IMR-90 (cell line): ENCODE data around the gene CFAP97D2.

ENCODE experiments used
- NFE2L2 ChIP-seq: fragments of 150-350 bp; IDR thresholded peaks from 2 replicates; pipeline ENCODE4 v1.6.1; 2016; ENCODE audit warnings: low read depth, mild to moderate bottlenecking, low read length
- POLR2A ChIP-seq: IDR thresholded peaks from 2 replicates; pipeline ENCODE4 v1.6.1; 2012; ENCODE audit warnings: mild to moderate bottlenecking, low read depth, low read length

- TF ChIP-seq NFE2L2 (no peak), POLR2A (no peak; the same call in 1 of the 2 replicates)
Measured at GRCh38 chr13:114136576-114136975, 42.5 kb upstream of the CFAP97D2 start.
